RWPE1 (cell line): ENCODE data around the gene CCDC182.
A peak's percentile ranks its signal among the peaks of the same experiment; 100 is the strongest.

Source experiments
- CTCF ChIA-PET: fragments of 350-600 bp; sonication (Branson Sonifier 250); formaldehyde crosslinking; extraction: SDS; loops from one replicate; lab custom pipeline; 2021; lab: Yijun Ruan, JAX
- POLR2A ChIA-PET: fragments of 400-600 bp; formaldehyde crosslinking; extraction: SDS; loops from one replicate; lab custom pipeline; 2020; ENCODE audit warnings: antibody characterized with exemption; ENCODE audit not compliant: low non-redundant PET; lab: Yijun Ruan, JAX
- DNase-seq: peaks from one replicate; pipeline ENCODE4 v3.0.0; 2012; ENCODE audit warnings: low spot score
- H3K27ac ChIP-seq: fragments of 450-650 bp; 2 replicates; pipeline ENCODE4 v1.5.1; 2017
- CTCF ChIP-seq: fragments of 450-650 bp; conservative IDR thresholded peaks from 2 replicates; pipeline ENCODE4 v1.5.1; 2017; ENCODE audit warnings: low read depth, mild to moderate bottlenecking

Gene CCDC182

GRCh38 chr17:57761887-57762286 lies 16.8 kb upstream of the CCDC182 start:
- TF ChIP-seq CTCF = no peak
- ChIA-PET CTCF (interaction anchor here (0.7 kb wide), 1 partner anchor 655 kb away, joined by 4 read pairs; no protein-coding TSS in a partner anchor), POLR2A (no interaction called here)
- no peak for DNase-seq
- H3K27ac ChIP-seq = no peak overlapping the region

GRCh38 chr17:57760046-57760445 lies 14.9 kb upstream of the CCDC182 start:
- ChIA-PET CTCF (no interaction called here), POLR2A (no interaction called here)
- H3K27ac ChIP-seq = no peak overlapping the region
- DNase-seq = no peak
- TF ChIP-seq CTCF = no peak

- ChIA-PET CTCF (interaction anchor here (0.6 kb wide), 1 partner anchor 29 kb away, joined by 4 read pairs; no protein-coding TSS in a partner anchor), POLR2A (no interaction called here)
- no peak for DNase-seq
- H3K27ac ChIP-seq = no peak overlapping the region
- TF ChIP-seq CTCF = no peak
These were observed 13.6 kb upstream of the CCDC182 start for GRCh38 chr17:57758654-57759053.

GRCh38 chr17:57757735-57758134 lies 12.6 kb upstream of the CCDC182 start:
- POLR2A ChIA-PET = no interaction called here
- DNase-seq = no peak
- H3K27ac ChIP-seq = no peak overlapping the region
- TF ChIP-seq CTCF = no peak
- CTCF ChIA-PET = interaction anchor here (0.6 to 1.0 kb wide), 3 partner anchors 26 to 622 kb away, joined by 3 to 5 read pairs (median 3); no protein-coding TSS in a partner anchor

- CTCF ChIA-PET = interaction anchor here (0.6 to 1.0 kb wide), 2 partner anchors 27 to 85 kb away, joined by 3 read pairs; no protein-coding TSS in a partner anchor
- POLR2A ChIA-PET = no interaction called here
- DNase-seq = no peak
- H3K27ac ChIP-seq = no peak overlapping the region
- TF ChIP-seq CTCF = no peak
These were observed 11.9 kb upstream of the CCDC182 start for GRCh38 chr17:57756951-57757350.

- DNase-seq = peak; percentile 5
- no peak overlapping the region for H3K27ac ChIP-seq
- CTCF ChIA-PET = no interaction called here
- TF ChIP-seq CTCF = no peak
- POLR2A ChIA-PET = no interaction called here
These were observed 10.5 kb upstream of the CCDC182 start for GRCh38 chr17:57755480-57756070.
